ENCODE measurements around the gene NODAL.

NODAL gene

DNA sequence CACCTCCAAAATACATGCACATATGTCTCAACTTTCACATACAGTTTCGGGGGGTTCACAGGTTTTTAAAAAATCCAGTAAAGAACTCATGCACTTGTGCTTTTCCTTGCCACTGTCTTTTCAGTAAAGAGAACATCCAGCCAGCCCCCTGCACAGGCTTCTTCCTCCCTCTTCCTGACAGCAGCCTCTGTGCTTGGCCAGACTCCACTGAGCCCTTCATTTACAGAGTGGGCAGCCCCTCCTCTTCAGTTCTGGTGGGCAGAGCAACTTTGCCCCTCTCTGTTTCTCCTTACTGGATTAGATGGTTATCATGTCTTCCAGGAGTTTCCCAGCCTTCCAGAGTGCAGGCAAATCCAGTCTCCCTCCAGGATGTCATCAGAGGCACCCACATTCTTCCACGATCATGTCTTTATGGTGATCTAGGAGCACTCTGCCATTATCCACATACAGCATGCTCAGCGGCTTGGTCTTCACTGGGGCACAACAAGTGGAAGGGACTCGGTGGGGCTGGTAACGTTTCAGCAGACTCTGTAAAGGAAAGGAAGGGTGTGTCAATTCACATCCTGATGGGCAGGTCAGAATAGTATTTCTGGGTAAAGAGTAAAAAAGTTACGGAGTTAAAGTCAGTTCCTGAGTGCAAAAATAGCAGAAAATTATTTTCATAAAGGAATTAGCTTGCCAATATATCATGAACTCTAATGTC, 8.8 kb downstream of the NODAL start:
- DNase-seq: peak; percentile 20

DNA sequence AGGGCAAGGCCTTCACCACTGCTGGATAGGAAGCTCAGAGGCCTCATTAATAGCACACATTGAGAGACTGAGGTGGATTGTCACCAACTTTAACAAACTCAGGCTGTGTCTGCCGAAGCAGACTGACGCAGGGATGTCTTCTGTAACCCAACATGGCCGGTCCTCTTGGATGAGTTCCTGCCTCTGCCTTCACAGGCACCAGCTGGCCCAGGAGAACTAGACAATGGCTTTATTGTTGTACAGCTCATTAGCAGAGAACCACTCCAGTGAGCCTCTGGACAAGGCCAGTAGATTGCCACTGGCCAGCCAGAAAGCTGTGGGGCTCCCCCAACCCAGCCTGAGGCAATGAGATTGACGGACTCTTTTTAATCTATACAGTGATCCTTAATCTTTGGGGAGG, 9.4 kb downstream of the NODAL start:
- DNase-seq: no peak

DNA sequence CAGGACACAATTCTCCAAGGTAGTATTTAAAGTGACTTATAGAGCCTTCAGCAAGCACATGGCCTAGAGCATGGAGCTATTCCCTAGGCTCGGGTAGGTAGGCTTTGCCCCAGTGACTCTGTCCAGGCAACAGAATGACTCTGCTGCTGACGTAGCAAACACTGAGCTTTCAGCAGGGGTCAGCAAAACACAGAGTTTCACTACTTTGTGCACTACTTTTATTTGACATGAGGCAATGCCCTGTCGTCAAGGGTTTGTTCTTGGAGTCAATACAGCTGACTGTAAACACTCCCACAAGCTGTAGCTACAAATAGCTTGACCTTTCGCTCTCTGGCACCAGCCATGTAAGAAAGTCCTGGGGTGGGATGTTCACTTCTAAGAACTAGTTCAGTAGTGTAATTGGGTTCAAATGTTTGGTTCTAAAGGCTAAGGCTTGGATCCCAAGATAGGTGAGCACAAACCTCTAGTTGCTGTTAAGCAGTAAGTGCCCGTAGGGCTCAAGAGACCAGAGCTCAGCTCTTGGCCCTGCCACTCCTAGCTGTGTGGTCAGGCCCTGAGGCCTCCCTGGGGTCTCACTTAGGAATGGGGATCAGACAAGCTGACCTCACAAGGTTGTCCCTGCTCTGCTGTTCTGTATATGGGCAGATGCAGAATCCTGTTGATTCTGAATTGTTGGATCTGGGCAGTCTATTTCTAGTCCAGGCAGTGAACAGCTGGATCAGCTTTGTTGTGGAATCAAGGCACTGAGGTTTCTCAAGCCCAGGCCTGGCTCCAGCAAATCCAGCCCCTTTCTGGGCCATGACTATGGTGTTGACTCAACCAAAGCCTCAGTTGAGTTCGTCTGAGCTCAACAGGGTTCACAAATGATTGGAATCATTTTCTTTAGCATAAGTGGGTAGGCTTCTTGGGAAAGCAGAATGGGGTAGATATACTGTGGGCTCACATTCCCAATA, 10.7 kb downstream of the NODAL start:
- no peak for DNase-seq

DNA sequence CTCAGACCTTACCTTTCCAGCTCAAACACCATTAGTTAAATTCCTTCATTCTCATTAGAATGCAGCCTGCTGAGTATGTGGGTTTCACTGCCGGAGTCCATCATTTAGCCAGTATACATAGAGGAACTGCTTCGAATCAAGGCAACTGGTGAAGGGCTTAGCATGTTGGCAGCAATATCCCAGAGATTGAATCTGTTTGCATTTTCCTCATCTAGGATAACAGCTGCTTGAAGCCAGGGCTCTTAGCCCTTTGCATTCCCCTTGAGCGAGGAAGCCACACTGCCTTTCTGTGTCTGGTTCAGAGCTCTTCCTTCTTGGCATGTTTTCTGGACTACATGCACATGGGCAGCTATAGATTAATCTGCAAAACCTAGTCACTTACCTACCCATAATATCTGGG, 14.7 kb downstream of the NODAL start:
- no peak for DNase-seq

DNA sequence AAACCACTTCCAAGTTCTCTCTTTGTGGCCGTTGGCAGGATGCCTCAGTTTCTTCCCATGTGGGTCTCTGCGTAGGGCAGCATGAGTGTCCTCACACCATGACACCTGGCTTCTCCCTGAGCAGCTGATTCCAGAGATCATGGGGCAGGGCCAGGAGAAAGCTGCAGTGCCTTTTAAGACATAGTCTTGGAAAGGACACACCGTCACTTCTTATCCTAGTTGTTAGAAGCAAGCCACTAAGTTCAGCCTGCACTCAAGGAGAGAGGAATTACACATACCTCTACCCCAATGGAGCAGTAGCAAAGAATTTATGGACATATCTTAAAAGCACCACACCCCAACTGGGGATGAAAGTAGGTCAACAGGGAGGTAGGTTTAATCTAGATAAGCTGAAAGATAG, 16.4 kb downstream of the NODAL start:
- no peak for DNase-seq

DNA sequence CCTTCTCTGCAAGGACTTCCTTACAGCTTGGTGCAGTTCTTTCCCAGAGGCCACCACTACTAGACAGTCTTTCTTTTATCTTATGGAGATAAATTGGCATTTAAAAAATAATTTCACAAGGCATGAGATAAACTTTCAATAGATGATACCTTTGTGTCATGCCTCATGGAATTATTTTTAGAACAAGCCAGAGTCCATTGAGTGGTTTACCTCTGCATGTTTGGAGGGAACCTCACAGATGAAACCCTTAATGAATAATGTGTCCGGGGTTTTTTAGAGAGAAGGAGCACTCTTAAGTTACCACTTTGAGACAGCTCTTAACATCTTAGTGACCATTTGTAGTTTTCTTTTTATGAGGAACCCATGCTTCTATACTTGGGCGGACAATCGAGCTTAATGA, 17.2 kb downstream of the NODAL start:
- no peak for DNase-seq

DNA sequence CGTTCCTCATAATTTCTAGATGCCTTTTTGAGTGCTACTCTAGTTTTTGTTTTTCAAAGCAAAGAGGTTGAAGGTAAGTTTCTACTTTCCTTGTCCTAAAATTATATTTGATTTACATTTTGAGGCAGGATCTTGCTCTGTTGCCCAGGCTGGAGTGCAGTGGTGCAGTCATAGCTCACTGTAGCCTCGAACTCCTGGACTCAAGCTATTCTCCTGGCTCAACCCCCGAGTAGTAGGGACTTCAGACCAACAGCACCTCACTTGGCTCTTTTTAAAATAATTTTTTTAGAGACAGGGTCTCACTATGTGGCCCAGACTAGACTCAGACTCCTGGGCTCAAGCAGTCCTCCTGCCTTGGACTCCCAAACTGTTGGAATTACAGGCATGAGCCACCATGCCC, 22.8 kb downstream of the NODAL start:
- no peak for DNase-seq

DNA sequence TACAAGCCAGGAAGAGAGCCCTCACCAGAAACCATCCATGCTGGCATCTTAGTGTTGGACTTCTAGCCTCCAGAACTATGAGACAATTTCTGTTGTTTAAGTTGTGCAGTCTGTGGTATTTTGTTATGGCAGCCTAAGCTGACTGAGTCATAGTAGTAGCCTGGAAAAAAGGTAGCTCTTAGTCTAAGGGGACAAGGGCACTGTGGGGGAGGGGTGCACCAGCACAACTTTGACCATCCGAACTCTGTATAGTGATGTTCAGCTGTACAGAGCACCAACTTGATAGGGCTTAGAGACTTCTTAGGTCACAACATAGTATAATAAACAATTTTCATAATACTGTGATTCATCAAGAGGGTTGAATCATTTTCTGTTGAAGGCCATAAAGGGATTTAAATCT, 23.3 kb downstream of the NODAL start:
- no peak for DNase-seq

DNA sequence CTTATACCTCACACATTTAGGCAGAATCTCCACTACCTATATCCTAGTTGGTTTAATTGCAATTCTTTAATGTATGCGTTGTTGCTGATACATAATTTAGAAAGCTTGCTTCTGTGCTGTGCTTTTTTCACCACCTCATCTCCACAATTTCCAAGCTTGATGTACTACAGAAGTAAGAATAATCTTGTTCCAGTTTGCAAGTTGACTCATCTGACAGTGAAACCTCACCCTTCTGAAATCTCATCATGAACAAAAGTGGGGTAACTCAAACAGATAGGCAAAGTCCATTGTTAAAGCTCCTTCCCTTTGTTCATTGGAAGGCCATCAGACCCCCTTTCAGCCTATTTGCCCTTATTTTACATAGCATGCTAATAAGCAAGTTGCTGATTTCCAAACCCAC, 23.9 kb downstream of the NODAL start:
- no peak for DNase-seq

DNA sequence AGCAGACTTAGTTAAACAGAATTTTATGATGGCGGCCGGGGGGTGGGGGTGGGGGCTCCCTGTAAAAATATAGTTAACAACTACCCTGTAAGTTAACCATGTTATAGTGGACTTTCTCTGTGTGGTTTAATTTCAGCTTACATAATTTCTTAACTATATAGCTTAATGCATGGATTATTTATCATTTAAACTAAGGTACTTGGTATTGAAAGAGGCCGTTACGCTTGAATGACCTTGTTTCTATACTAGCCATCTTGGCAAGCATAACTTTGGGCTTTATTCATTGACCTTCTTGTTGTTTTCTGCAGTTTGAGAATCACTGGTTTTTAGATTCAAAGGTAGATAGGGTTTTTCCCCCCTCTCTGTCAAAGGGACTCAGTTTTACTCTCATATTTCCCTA, 29.1 kb downstream of the NODAL start:
- no peak for DNase-seq

DNA sequence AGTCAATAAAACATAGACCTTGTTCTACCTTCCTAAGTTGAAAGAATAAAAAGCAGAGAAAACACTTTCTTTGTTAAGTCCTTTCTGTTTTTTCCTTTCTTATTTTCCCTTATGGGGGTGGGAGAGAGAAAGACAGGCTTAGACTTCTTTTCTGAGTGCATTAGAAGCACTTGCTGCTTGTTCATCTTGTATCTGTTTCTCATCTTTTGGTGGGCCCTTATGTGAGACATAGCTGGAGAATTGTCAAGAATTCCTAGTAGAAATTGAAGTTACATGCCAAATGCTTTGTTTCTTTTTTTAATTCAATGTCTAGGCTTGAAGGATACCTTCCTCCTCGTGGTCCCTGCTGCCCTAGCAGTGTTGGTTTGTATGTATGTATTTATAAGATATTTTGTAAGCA, 30.9 kb downstream of the NODAL start:
- no peak for DNase-seq

DNA sequence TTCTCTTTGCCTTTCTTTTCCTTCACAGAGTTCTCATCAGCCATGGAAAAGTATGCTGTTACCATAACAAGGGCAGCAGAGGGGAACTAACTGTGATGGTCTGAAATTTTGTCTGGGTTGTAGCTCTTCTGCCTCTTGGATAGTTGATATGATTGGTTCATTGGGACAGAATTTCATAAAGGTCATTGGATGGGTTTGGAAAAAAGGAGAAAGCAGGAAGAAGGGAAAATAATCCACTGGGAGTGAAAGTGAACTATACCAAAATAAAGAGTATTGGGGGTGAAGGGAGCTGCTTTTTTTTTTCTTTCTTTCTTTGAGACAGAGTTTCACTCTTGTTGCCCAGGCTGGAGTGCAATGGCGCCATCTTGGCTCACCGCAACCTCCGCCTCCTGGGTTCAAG, 31.7 kb downstream of the NODAL start:
- DNase-seq: no peak

DNA sequence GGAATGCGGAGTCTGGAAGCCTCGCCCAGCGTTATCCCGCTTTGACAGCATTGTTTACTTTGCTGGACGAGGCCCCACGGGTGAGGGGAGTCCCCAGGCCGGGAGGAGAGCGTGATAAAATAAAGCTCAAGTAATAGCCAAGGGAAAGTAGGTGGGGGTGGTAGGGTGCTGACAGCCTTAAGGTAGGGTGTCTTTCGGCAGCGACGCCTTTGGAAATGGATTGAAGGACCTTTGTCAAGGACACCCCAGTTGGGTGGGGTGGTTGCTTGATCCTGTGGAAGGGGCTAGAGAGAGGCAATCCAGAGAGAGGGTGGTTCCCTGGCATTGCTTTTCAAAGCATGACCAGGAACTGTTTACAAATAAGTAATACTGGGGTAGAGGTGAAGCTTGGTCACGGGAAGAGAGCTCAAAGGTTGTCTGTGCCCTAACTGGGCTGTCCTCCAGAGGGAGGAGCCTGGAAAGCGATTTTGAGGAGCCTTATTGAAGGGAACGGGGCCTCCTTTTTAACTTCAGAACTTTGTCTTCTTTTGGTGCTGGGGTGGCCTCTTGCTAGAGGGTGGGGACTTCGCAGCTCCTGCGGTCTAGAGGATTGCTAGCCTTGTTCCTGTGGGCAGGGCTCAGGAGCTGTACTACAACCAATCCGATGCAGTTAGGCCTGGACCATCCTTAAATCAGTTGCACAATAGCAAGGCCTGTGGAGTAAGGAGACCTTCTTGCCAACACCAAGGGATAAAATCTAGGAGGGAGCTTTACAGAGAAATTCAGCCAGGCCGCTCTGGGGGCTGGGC, 36.2 kb downstream of the NODAL start:
- peak; percentile 45 for DNase-seq

DNA sequence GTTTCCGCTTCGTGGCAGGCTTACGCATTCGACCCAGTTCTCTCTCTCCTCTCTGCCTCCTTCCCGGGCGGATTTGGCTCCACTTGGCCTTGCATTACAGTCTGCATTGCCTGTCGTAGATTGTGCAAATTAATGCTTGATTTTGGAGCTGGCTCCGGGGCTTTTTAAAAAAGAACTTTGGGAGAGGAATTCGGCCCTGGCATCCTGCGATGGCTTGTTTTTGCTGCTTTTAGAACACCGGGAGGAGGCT, 36.8 kb downstream of the NODAL start:
- DNase-seq: no peak

DNA sequence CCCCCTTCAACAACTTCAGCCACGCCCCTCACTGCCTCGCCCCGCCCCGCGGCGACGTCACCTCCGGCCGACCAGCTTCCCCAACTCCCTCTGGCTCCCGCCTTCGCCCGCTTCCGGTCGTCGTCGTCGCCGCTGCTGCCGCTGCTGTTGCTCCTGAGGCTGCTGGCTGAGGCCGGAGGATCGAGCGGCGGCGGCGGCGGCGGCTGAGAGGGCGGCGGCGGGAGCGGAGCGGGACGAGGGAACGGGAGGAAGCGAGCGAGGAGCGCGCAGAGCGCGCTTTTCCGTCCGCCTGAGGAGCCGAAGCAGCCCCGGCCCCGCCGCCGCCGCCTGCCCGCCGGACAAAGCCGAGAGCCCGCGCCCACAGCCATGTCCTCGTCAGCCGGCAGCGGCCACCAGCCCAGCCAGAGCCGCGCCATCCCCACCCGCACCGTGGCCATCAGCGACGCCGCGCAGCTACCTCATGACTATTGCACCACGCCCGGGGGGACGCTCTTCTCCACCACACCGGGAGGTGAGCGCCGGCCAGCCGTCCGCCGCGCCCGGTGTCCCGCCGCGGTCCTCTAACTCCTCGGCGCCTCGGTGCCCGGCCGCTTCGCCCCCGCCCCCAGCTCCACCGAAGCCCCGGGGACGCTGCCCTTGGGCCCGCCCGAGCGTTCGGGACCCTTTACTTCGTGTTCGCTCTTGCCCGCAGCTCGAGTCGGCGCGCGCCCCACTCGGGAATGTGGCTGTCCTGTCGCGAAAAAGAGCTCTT, 37.3 kb downstream of the NODAL start, which contains the start of gene EIF4EBP2:
Gene EIF4EBP2 (plus strand): TSS at position 110 of the 751 bp plus-strand sequence. CDS start 257 bp downstream, at position 367.
- DNase-seq: peak; percentile 99

DNA sequence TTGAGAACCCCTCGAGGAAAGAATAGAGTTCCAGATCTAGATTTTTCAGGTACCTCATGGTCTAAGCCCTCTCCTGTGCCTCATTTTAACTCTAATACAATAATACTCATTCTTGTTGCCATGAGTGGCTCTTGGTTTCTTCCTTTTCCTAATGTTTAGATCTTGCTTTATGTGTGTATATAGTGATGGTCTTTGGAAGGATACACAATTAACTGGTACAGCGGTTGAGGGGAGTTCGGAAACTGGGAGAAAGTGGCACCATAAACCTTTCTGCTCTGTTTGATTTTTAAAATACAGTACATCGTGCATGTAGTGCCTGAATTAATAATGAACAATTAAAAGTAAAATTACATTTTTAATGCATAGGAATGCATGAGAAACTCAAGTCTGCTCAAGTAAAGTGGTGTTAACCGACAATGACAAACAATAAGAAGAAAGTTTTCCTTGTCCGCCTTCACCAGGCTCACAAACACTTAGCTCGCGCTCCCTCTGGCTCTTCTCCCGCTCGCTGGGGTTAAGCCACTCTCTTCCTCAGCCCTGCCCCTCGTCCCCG, 37.9 kb downstream of the NODAL start:
- DNase-seq: no peak

DNA sequence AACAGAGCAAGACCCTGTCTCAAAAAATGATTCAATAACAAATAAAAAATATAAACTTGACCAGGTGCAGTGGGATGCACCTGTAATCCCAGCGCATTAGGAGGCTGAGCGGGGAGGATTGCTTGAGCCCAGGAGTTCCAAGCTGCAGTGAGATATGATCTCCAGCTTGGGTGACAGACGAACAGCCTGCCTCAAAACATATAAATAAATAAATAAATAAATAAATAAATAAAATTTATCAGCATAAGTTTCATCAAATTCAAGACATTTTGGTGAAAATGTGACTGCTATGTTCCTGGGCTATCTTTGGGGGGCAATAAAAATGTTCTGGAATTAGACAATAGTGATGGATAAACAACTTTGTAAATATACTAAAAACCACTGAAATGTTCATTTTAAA, 42.3 kb downstream of the NODAL start:
- no peak for DNase-seq

DNA sequence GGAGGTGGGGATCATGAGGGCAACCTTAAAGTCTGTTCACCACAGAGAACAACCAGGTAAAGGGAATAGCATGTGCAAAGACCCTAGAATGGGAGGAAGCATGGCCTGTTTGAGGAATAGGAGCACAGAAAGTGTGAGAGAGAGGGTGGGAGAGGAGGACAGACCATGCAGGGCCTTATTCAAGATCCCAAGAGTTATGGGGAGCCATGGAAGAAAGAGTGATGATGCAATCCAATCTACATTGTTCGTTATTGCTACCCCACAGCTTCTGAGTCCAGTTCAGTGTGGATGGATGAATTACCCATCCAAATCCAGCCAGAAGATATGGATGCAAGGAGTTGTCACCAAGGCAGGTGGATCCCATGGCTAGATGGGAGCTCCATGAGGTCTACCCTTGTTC, 45.3 kb downstream of the NODAL start:
- no peak for DNase-seq

DNA sequence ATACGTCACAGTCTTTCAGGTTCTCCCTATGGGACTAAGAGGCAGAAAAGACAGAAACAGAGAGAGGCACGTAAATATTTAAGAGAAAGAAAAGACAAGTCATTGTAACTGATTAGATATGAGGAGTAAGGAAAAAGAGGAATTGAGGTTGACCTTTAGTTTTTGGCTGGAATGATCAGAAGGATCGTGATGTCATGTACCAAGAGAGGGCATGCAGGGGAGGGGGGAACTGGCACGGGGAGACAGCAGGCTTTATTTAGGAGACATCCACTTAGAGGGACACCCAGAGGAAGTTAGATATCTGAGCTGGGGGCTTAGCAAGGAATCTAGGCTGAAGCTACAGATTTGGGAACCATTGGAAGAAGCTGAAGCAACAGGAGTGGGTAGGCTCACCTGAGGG, 49.8 kb downstream of the NODAL start:
- no peak for DNase-seq
